K562 (cell line): ENCODE measurements around the gene CCDC32. TPM values are rescaled to one million over a fixed set of nuclear protein-coding genes. Genes with fewer than 3 reads are reported as not detected.

Experiments used
- E4F1 ChIP-seq: fragments of 250-450 bp; sonication (Bioruptor Pico); IDR thresholded peaks from 2 replicates; pipeline ENCODE4 v1.5.0; 2021; ENCODE audit warnings: mild to moderate bottlenecking, borderline replicate concordance
- HMGN3 ChIP-seq: IDR thresholded peaks from 2 replicates; pipeline ENCODE4 v1.6.1; 2011; ENCODE audit warnings: borderline replicate concordance, low read depth, mild to moderate bottlenecking, mixed read lengths, low read length; ENCODE audit not compliant: insufficient read length; ENCODE audit errors: extremely low read depth
- MBD1 ChIP-seq: fragments of 250-450 bp; sonication (Bioruptor Pico); IDR thresholded peaks from 2 replicates; pipeline ENCODE4 v1.8.0; 2022; ENCODE audit warnings: inconsistent platforms
- MED1 ChIP-seq: sonication (generic); formaldehyde crosslinking; IDR thresholded peaks from 2 replicates; pipeline ENCODE4 v1.8.1; 2023; ENCODE audit warnings: missing genetic modification reagents, borderline replicate concordance
- PHTF2 ChIP-seq: fragments of 250-450 bp; sonication (Bioruptor Pico); IDR thresholded peaks from 2 replicates; pipeline ENCODE4 v1.5.0; 2021; ENCODE audit warnings: mild to moderate bottlenecking
- RB1 ChIP-seq: fragments of 450-650 bp; IDR thresholded peaks from 2 replicates; pipeline ENCODE4 v1.6.1; 2017; ENCODE audit warnings: low read depth, mild to moderate bottlenecking
- SMAD4 ChIP-seq: fragments of 250-450 bp; sonication (Bioruptor Pico); conservative IDR thresholded peaks from 2 replicates; pipeline ENCODE4 v1.8.0; 2021; ENCODE audit warnings: inconsistent platforms, mild to moderate bottlenecking, moderate library complexity
- polyA plus RNA-seq, 8 experiments: library from polyadenylated mRNA; depleted of rRNA in 4 of 8; stranded (reverse) in 5 of 8; unstranded in 3 of 8; fragments of >200 nt; fragmentation: Nextera tagmentation in 2 of 8; fragmentation: Illumina TruSeq in 1 of 8; extraction: Ambion mirVana in 2 of 8; extraction: Trizol in 1 of 8; gene quantifications; 2 replicates each; pipeline versions ENCODE4 v1.2.1 to v1.2.3, GENCODE V29; 2011 to 2014; ENCODE audit warnings: inconsistent platforms in 1 of 8, missing spikeins in 1 of 8
- total RNA-seq, 7 experiments: library from RNA; depleted of rRNA in 6 of 7; stranded (reverse); fragments of >200 nt in 6 of 7; fragmentation: Illumina TruSeq in 2 of 7; extraction: Trizol in 2 of 7; gene quantifications; 2 replicates each; pipeline versions ENCODE4 v1.2.1 to v1.2.3, GENCODE V29; 2011 to 2021; ENCODE audit warnings: low replicate concordance in 1 of 7
- TF ChIP-seq, protein P1 (sequence below): fragments of 250-450 bp; sonication (Bioruptor Pico); IDR thresholded peaks from 2 replicates; pipeline ENCODE4 v1.5.0; 2021
- TF ChIP-seq, protein P2 (sequence below): fragments of 200-600 bp; sonication (generic); IDR thresholded peaks from one replicate; pipeline ENCODE4 v1.6.1; 2012; ENCODE audit warnings: mild to moderate bottlenecking, low read depth, low read length, inconsistent platforms

The CCDC32 gene
- total and polyA plus RNA-seq, 9 of the 15 experiments (the other 6 are each of a cell fraction or from before 2014, with no cell fraction given): 22.2 to 94.8 (median 37.1) TPM

GRCh38 chr15:40593588-40594428, 29.0 kb upstream of the CCDC32 start, which contains the start of gene KNL1 (continued):
- TF ChIP-seq, protein P1, sequence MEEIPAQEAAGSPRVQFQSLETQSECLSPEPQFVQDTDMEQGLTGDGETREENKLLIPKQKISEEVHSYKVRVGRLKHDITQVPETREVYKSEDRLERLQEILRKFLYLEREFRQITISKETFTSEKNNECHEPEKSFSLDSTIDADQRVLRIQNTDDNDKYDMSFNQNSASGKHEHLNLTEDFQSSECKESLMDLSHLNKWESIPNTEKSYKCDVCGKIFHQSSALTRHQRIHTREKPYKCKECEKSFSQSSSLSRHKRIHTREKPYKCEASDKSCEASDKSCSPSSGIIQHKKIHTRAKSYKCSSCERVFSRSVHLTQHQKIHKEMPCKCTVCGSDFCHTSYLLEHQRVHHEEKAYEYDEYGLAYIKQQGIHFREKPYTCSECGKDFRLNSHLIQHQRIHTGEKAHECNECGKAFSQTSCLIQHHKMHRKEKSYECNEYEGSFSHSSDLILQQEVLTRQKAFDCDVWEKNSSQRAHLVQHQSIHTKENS: no peak
- no peak for TF ChIP-seq HMGN3
- TF ChIP-seq, protein P2, sequence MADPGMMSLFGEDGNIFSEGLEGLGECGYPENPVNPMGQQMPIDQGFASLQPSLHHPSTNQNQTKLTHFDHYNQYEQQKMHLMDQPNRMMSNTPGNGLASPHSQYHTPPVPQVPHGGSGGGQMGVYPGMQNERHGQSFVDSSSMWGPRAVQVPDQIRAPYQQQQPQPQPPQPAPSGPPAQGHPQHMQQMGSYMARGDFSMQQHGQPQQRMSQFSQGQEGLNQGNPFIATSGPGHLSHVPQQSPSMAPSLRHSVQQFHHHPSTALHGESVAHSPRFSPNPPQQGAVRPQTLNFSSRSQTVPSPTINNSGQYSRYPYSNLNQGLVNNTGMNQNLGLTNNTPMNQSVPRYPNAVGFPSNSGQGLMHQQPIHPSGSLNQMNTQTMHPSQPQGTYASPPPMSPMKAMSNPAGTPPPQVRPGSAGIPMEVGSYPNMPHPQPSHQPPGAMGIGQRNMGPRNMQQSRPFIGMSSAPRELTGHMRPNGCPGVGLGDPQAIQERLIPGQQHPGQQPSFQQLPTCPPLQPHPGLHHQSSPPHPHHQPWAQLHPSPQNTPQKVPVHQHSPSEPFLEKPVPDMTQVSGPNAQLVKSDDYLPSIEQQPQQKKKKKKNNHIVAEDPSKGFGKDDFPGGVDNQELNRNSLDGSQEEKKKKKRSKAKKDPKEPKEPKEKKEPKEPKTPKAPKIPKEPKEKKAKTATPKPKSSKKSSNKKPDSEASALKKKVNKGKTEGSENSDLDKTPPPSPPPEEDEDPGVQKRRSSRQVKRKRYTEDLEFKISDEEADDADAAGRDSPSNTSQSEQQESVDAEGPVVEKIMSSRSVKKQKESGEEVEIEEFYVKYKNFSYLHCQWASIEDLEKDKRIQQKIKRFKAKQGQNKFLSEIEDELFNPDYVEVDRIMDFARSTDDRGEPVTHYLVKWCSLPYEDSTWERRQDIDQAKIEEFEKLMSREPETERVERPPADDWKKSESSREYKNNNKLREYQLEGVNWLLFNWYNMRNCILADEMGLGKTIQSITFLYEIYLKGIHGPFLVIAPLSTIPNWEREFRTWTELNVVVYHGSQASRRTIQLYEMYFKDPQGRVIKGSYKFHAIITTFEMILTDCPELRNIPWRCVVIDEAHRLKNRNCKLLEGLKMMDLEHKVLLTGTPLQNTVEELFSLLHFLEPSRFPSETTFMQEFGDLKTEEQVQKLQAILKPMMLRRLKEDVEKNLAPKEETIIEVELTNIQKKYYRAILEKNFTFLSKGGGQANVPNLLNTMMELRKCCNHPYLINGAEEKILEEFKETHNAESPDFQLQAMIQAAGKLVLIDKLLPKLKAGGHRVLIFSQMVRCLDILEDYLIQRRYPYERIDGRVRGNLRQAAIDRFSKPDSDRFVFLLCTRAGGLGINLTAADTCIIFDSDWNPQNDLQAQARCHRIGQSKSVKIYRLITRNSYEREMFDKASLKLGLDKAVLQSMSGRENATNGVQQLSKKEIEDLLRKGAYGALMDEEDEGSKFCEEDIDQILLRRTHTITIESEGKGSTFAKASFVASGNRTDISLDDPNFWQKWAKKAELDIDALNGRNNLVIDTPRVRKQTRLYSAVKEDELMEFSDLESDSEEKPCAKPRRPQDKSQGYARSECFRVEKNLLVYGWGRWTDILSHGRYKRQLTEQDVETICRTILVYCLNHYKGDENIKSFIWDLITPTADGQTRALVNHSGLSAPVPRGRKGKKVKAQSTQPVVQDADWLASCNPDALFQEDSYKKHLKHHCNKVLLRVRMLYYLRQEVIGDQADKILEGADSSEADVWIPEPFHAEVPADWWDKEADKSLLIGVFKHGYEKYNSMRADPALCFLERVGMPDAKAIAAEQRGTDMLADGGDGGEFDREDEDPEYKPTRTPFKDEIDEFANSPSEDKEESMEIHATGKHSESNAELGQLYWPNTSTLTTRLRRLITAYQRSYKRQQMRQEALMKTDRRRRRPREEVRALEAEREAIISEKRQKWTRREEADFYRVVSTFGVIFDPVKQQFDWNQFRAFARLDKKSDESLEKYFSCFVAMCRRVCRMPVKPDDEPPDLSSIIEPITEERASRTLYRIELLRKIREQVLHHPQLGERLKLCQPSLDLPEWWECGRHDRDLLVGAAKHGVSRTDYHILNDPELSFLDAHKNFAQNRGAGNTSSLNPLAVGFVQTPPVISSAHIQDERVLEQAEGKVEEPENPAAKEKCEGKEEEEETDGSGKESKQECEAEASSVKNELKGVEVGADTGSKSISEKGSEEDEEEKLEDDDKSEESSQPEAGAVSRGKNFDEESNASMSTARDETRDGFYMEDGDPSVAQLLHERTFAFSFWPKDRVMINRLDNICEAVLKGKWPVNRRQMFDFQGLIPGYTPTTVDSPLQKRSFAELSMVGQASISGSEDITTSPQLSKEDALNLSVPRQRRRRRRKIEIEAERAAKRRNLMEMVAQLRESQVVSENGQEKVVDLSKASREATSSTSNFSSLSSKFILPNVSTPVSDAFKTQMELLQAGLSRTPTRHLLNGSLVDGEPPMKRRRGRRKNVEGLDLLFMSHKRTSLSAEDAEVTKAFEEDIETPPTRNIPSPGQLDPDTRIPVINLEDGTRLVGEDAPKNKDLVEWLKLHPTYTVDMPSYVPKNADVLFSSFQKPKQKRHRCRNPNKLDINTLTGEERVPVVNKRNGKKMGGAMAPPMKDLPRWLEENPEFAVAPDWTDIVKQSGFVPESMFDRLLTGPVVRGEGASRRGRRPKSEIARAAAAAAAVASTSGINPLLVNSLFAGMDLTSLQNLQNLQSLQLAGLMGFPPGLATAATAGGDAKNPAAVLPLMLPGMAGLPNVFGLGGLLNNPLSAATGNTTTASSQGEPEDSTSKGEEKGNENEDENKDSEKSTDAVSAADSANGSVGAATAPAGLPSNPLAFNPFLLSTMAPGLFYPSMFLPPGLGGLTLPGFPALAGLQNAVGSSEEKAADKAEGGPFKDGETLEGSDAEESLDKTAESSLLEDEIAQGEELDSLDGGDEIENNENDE: no peak
- TF ChIP-seq E4F1 (CRISPR knock-in tag): no peak
- TF ChIP-seq SMAD4 (CRISPR knock-in tag): 0 out of 2 replicates have a peak, but pooled peaks have one; percentile 15
- no peak for TF ChIP-seq MED1 (CRISPR knock-in tag)
- TF ChIP-seq PHTF2 (CRISPR knock-in tag): no peak
- TF ChIP-seq RB1: peak; percentile 91
- TF ChIP-seq MBD1 (CRISPR knock-in tag): no peak
